ENCODE data around the gene PFKM. TPM values are rescaled to one million over a fixed set of nuclear protein-coding genes. Genes with fewer than 3 reads are reported as not detected.

PFKM gene
- total and polyA plus RNA-seq, 9 of the 15 experiments (the other 6 are each of a cell fraction or from before 2014, with no cell fraction given) = 16.5 to 39.9 (median 31.7) TPM

DNA sequence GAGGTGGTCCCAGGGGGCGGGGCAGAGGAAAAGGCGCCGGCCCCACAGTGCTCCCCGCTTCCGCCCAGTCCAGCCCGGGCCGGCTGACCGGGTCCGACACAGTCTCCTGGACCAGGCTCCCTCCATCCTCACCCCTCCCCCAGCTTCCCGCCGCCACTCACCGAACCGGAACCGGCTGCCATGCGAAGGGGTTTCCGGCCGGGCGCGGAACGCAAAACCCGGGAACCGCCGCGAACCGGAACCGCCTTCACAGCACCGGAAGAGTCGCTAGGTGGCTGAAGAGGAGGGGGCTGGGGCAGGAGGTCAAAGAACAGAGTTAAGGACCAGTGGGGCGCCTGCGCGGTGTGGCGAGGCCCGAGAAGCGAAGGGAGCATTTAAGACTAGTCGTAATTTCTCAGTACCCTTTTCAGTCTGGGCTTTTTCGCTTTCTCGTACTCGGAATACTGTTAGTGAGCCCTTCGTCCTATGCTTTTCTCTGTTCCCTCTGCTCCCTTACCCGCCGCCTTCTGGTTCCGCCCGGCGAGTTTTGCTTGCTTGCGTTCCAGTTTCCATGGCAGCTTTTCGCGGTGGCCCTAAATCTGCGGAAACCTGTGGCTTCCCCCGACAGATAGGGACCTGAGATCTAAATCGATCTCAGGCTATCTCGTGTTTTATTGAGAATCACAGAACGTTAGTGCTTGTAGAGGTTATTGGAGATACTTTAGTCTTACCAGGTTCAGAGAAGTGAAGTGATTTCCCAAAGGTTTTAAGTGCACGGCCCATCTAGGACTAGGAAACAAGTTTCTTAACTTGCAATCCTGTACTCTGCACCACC, 13.1 kb upstream of the PFKM start, which contains the start of gene SENP1 (continued):
- TF ChIP-seq BCLAF1 (IDR thresholded peaks at IDR 0.05; ENCODE audit: borderline replicate concordance in 1 of 2, control insufficient read depth in 1 of 2, low read depth in 2 of 2, low read length in 1 of 2) (peak in 1 of 2 experiments; percentile 61; a peak in 1 of 4 replicates), RBM25 (IDR thresholded peaks at IDR 0.05; ENCODE audit: low read depth, low read length, severe bottlenecking) (no peak), ATF1 (CRISPR knock-in tag; IDR thresholded peaks at IDR 0.05) (no peak), ATF1 (tag; IDR thresholded peaks at IDR 0.05) (peak; percentile 85), U2AF1 (optimal IDR thresholded peaks at IDR 0.05; ENCODE audit: low read depth, low read length) (peak; percentile 83), FOXM1 (IDR thresholded peaks at IDR 0.05; ENCODE audit: low read depth) (peak; percentile 44; the same call in 1 of the 2 replicates), FOXM1 (CRISPR knock-in tag; IDR thresholded peaks at IDR 0.05; ENCODE audit: low read depth) (no peak), MAFK (IDR thresholded peaks at IDR 0.05; ENCODE audit: low read length) (0 out of 2 replicates have a peak, but pooled peaks have one; percentile 16), POLR2B (IDR thresholded peaks at IDR 0.05; ENCODE audit: low read depth, partially characterized antibody) (peak; percentile 61), E2F8 (IDR thresholded peaks at IDR 0.05; ENCODE audit: low read depth, partially characterized antibody) (peak; percentile 94), KAT2B (IDR thresholded peaks at IDR 0.05; ENCODE audit: low read depth, low read length) (no peak), RNF2 (IDR thresholded peaks at IDR 0.05) (peak; percentile 85), OTX1 (CRISPR knock-in tag; IDR thresholded peaks at IDR 0.05) (peak; percentile 86), ASH1L (IDR thresholded peaks at IDR 0.05; ENCODE audit: borderline replicate concordance, low read depth, partially characterized antibody) (peak; percentile 55), MAFF (IDR thresholded peaks at IDR 0.05; ENCODE audit: low read length) (no peak), U2AF2 (optimal IDR thresholded peaks at IDR 0.05; ENCODE audit: low read depth, low read length) (no peak), NR2C1 (IDR thresholded peaks at IDR 0.05) (peak; percentile 96), NR2C1 (tag; IDR thresholded peaks at IDR 0.05) (peak; percentile 97), ZNF143 (CRISPR knock-in tag; IDR thresholded peaks at IDR 0.05) (0 out of 2 replicates have a peak, but pooled peaks have one; percentile 9), ZNF639 (CRISPR knock-in tag; conservative IDR thresholded peaks at IDR 0.05 in 1 of 2, IDR thresholded peaks at IDR 0.05 in 1 of 2) (peak in 1 of 2 experiments; percentile 98; a peak in 2 of 4 replicates), ZBTB7A (IDR thresholded peaks at IDR 0.05; ENCODE audit: borderline replicate concordance, control insufficient read depth, low read depth, low read length) (peak; percentile 73; the same call in 1 of the 2 replicates)
